Endothelial cell of umbilical vein (primary cell): ENCODE results near the gene PIK3C3. TPM values are rescaled to one million over a fixed set of nuclear protein-coding genes. Genes with fewer than 3 reads are reported as not detected.

Experiments used
- BruUV-seq: library from RNA; stranded (reverse); fragments of 400-500 nt; replicated peaks from 2 replicates; lab custom pipeline; 2021; lab: Mats Ljungman, UMichigan
- CTCF ChIA-PET: fragments of 300-600, 350-600 bp; sonication (Branson Sonifier 250); formaldehyde crosslinking; loops from one replicate; lab custom pipeline; 2021; ENCODE audit warnings: antibody characterized with exemption, inconsistent platforms; lab: Charles Lee
- POLR2A ChIA-PET: fragments of 300-600, 350-600 bp; sonication (Branson Sonifier 250); formaldehyde crosslinking; loops from one replicate; lab custom pipeline; 2021; ENCODE audit warnings: antibody characterized with exemption, inconsistent platforms; lab: Charles Lee
- DNase-seq: peaks from one replicate; pipeline ENCODE4 v3.0.0-alpha.2; 2011; ENCODE audit warnings: low read depth, low spot score
- FAIRE-seq: peaks from 2 replicates; lab custom pipeline; 2011; peaks lifted over from hg19 to GRCh38; lab: Jason Lieb, UNC
- H2AFZ ChIP-seq: 2 replicates; pipeline ENCODE4 v1.6.0; 2012; ENCODE audit warnings: low read depth, low read length, control low read depth, inconsistent platforms
- H3K27ac ChIP-seq: 2 replicates; pipeline ENCODE4 v1.5.1; 2011; ENCODE audit warnings: low read depth, mild to moderate bottlenecking, control low read depth, low read length, moderate library complexity; ENCODE audit not compliant: insufficient read depth
- H3K27me3 ChIP-seq, 2 experiments: 2 replicates each; pipeline versions ENCODE4 v1.6.0 to v1.6.1; 2011; ENCODE audit warnings: low read length in 2 of 2, mixed read lengths in 1 of 2; ENCODE audit not compliant: control insufficient read depth in 2 of 2, insufficient read depth in 2 of 2
- H3K36me3 ChIP-seq, 2 experiments: 2 replicates in 1 of 2; 3 replicates in 1 of 2; pipeline ENCODE4 v1.5.1; 2011; ENCODE audit warnings: low read length in 2 of 2, mild to moderate bottlenecking in 1 of 2, moderate library complexity in 1 of 2; ENCODE audit not compliant: control insufficient read depth in 2 of 2, insufficient read depth in 2 of 2; ENCODE audit errors: extremely low read depth in 1 of 2
- H3K4me1 ChIP-seq: 3 replicates; pipeline ENCODE4 v1.5.1; 2011; ENCODE audit warnings: mild to moderate bottlenecking, low read length; ENCODE audit not compliant: control insufficient read depth, insufficient read depth; ENCODE audit errors: extremely low read depth
- H3K4me2 ChIP-seq: 2 replicates; pipeline ENCODE4 v1.6.1; 2011; ENCODE audit warnings: low read length, control low read depth, mixed read lengths; ENCODE audit not compliant: insufficient read depth
- H3K4me3 ChIP-seq, 3 experiments: fragments of 200-600 bp in 1 of 3; sonication (generic), shearing (Covaris generic) in 1 of 3; replicated peaks in 1 of 3; 2 replicates each; pipeline ENCODE4 v1.5.1; 2011 to 2016; ENCODE audit warnings: control low read depth in 3 of 3, low read length in 3 of 3, mild to moderate bottlenecking in 2 of 3, inconsistent platforms in 1 of 3, low read depth in 1 of 3, moderate library complexity in 1 of 3; ENCODE audit not compliant: insufficient read depth in 1 of 3
- H3K79me2 ChIP-seq: 2 replicates; pipeline ENCODE4 v1.6.0; 2012; ENCODE audit warnings: low read length, inconsistent platforms; ENCODE audit not compliant: control insufficient read depth, insufficient read depth
- H3K9ac ChIP-seq: replicated peaks from 2 replicates; pipeline ENCODE3; 2011; ENCODE audit warnings: low read length, control low read depth; ENCODE audit not compliant: insufficient read depth; ENCODE audit errors: extremely low read depth
- H3K9me1 ChIP-seq: replicated peaks from 3 replicates; pipeline ENCODE4 v1.6.0; 2011; ENCODE audit warnings: mild to moderate bottlenecking, low read length; ENCODE audit not compliant: control insufficient read depth, insufficient read depth; ENCODE audit errors: extremely low read depth
- H3K9me3 ChIP-seq: replicated peaks from 2 replicates; pipeline ENCODE4 v1.5.1; 2012; ENCODE audit warnings: low read length, inconsistent platforms; ENCODE audit not compliant: control insufficient read depth, insufficient read depth
- H4K20me1 ChIP-seq: replicated peaks from 2 replicates; pipeline ENCODE3; 2011; ENCODE audit warnings: mild to moderate bottlenecking, low read length; ENCODE audit not compliant: control insufficient read depth, insufficient read depth; ENCODE audit errors: extremely low read depth
- CTCF ChIP-seq, 2 donors: IDR thresholded peaks; 1 replicate in 1 of 2; 2 replicates in 1 of 2; pipeline ENCODE4 v1.5.1; 2011; ENCODE audit warnings: low read length in 2 of 2, mild to moderate bottlenecking in 2 of 2, moderate library complexity in 2 of 2, control low read depth in 1 of 2, inconsistent platforms in 1 of 2, low read depth in 1 of 2; ENCODE audit not compliant: insufficient read depth in 1 of 2; ENCODE audit errors: extremely low read depth in 1 of 2
- EZH2 ChIP-seq: IDR thresholded peaks from 2 replicates; pipeline ENCODE4 v1.6.1; 2012; ENCODE audit warnings: borderline replicate concordance, low read depth, mild to moderate bottlenecking, moderate library complexity, low read length, inconsistent platforms; ENCODE audit not compliant: severe bottlenecking
- FOS ChIP-seq: IDR thresholded peaks from 2 replicates; pipeline ENCODE4 v1.6.1; 2011; ENCODE audit warnings: mild to moderate bottlenecking, low read length, moderate library complexity, borderline replicate concordance; ENCODE audit not compliant: insufficient read depth
- GATA2 ChIP-seq: IDR thresholded peaks from 2 replicates; pipeline ENCODE4 v1.7.0; 2011; ENCODE audit warnings: low read depth, mild to moderate bottlenecking, moderate library complexity, mixed read lengths, low read length; ENCODE audit not compliant: insufficient read length, insufficient read depth
- JUN ChIP-seq: IDR thresholded peaks from 2 replicates; pipeline ENCODE4 v1.6.1; 2011; ENCODE audit warnings: borderline replicate concordance, low read depth; ENCODE audit not compliant: insufficient read length, insufficient read depth
- MYC ChIP-seq: IDR thresholded peaks from one replicate; pipeline ENCODE4 v1.6.1; 2011; ENCODE audit warnings: mild to moderate bottlenecking, low read depth, low read length
- POLR2A ChIP-seq: IDR thresholded peaks from 2 replicates; pipeline ENCODE4 v1.6.1; 2012; ENCODE audit warnings: low read depth, mild to moderate bottlenecking, control low read depth, low read length
- POLR2AphosphoS5 ChIP-seq: IDR thresholded peaks from 2 replicates; pipeline ENCODE4 v1.6.1; 2012; ENCODE audit warnings: low read depth, mild to moderate bottlenecking, control low read depth, low read length, moderate library complexity; ENCODE audit not compliant: insufficient read depth
- dilution Hi-C: fragments of 300-500 bp; cut with MboI; formaldehyde crosslinking; loops from one replicate; pipeline ENCODE4 v1.15.0; 2019; ENCODE audit warnings: low sequenced_read_pairs; ENCODE audit not compliant: extremely low pct_ligation_motif_present
- intact Hi-C: fragments of 100-400 bp; cut with micrococcal nuclease; formaldehyde crosslinking; loops from one replicate; pipeline ENCODE4 v1.10.0; 2022
- polyA plus RNA-seq, 4 experiments: library from polyadenylated mRNA; depleted of rRNA in 3 of 4; stranded (reverse) in 3 of 4; unstranded in 1 of 4; fragments of >200 nt; gene quantifications; 2 replicates each; pipeline versions ENCODE4 v1.2.1 to v1.2.3, GENCODE V29; 2011 to 2012; ENCODE audit warnings: missing spikeins in 1 of 4
- total RNA-seq: library from RNA; stranded (reverse); gene quantifications from 2 replicates; pipeline ENCODE4 v1.2.3, GENCODE V29; 2021
- TF ChIP-seq, protein P1 (sequence below): IDR thresholded peaks from 2 replicates; pipeline ENCODE4 v1.6.1; 2011; ENCODE audit not compliant: insufficient read depth, insufficient read length

PIK3C3 gene
- total and polyA plus RNA-seq, 2 donors (not counting 3 experiments of a cell fraction or from before 2014, with no cell fraction given), result 19.5 to 47.3 TPM

GRCh38 chr18:42069036-42069435 lies 114.0 kb downstream of the PIK3C3 start:
- BruUV-seq, result no TSS peak
- no peak for TF ChIP-seq FOS
- TF ChIP-seq MYC, result no peak
- no peak for TF ChIP-seq POLR2AphosphoS5
- TF ChIP-seq, protein P1, sequence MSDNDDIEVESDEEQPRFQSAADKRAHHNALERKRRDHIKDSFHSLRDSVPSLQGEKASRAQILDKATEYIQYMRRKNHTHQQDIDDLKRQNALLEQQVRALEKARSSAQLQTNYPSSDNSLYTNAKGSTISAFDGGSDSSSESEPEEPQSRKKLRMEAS, result no peak
- TF ChIP-seq POLR2A, result no peak
- no peak for TF ChIP-seq EZH2
- no peak for TF ChIP-seq GATA2
- TF ChIP-seq CTCF (IDR thresholded peaks at IDR 0.05; ENCODE audit: extremely low read depth in 1 of 2, insufficient read depth in 1 of 2, low read depth in 1 of 2, low read length in 2 of 2), result no peak
- no peak for TF ChIP-seq JUN
- Histone ChIP-seq H3K9ac (no peak overlapping the region), H3K9me3 (no peaks in the 10 kb centered on the region), H3K4me2 (no peak overlapping the region), H3K4me3 (no peak overlapping the region), H3K9me1 (no peaks in the 10 kb centered on the region), H3K4me1 (peaks cover under 1% of the 10 kb centered on the region), H3K27ac (no peak overlapping the region), H3K79me2 (no peaks in the 10 kb centered on the region), H4K20me1 (no peaks in the 10 kb centered on the region), H3K36me3 (peaks cover 0 to 5% of the 10 kb centered on the region in 2 experiments), H2AFZ (no peak overlapping the region), H3K27me3 (no peaks in the 10 kb centered on the region)
- dilution Hi-C loops (no loop called here), intact Hi-C loops (no loop called here)
- FAIRE-seq (no peak), DNase-seq (no peak)
- ChIA-PET POLR2A (no interaction called here), CTCF (interaction anchor here (1.2 to 3.5 kb wide), 5 partner anchors 10 to 45 kb away, joined by 4 to 16 read pairs (median 11); no protein-coding TSS in a partner anchor)
